ENCODE results near the gene UBIAD1. TPM values are rescaled to one million over a fixed set of nuclear protein-coding genes. Genes with fewer than 3 reads are reported as not detected.

Gene UBIAD1
- polyA plus RNA-seq, 1 donor from 2014 or later = 14.5 TPM

- H3K9ac ChIP-seq (ENCODE audit: low read length) = no peak overlapping the region
- no peak overlapping the region for H3K4me3 ChIP-seq (ENCODE audit: low read length)
- H3K27me3 ChIP-seq (ENCODE audit: insufficient read depth, low read depth, low read length) = no peaks in the 10 kb centered on the region
- H3K36me3 ChIP-seq (ENCODE audit: insufficient read depth, low read length) = no peaks in the 10 kb centered on the region
- H3K9me2 ChIP-seq (ENCODE audit: insufficient read depth, low read length) = no peaks in the 10 kb centered on the region
- no peaks in the 10 kb centered on the region for H3F3A ChIP-seq (ENCODE audit: insufficient read depth, low read length, poor library complexity, severe bottlenecking)
- no peak overlapping the region for H3K4me2 ChIP-seq (ENCODE audit: low read length)
- H3K79me2 ChIP-seq (replicated peaks; ENCODE audit: insufficient read depth, low read length) = no peaks in the 10 kb centered on the region
- no peaks in the 10 kb centered on the region for H3K9me3 ChIP-seq (ENCODE audit: low read length)
- no peak overlapping the region for H2AFZ ChIP-seq (ENCODE audit: low read depth, low read length)
- no peak for TF ChIP-seq EZH2 (IDR thresholded peaks at IDR 0.05; ENCODE audit: borderline replicate concordance, insufficient read depth, low read length, poor library complexity, severe bottlenecking)
- TF ChIP-seq, protein P1, sequence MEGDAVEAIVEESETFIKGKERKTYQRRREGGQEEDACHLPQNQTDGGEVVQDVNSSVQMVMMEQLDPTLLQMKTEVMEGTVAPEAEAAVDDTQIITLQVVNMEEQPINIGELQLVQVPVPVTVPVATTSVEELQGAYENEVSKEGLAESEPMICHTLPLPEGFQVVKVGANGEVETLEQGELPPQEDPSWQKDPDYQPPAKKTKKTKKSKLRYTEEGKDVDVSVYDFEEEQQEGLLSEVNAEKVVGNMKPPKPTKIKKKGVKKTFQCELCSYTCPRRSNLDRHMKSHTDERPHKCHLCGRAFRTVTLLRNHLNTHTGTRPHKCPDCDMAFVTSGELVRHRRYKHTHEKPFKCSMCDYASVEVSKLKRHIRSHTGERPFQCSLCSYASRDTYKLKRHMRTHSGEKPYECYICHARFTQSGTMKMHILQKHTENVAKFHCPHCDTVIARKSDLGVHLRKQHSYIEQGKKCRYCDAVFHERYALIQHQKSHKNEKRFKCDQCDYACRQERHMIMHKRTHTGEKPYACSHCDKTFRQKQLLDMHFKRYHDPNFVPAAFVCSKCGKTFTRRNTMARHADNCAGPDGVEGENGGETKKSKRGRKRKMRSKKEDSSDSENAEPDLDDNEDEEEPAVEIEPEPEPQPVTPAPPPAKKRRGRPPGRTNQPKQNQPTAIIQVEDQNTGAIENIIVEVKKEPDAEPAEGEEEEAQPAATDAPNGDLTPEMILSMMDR (IDR thresholded peaks at IDR 0.05; ENCODE audit: poor library complexity, severe bottlenecking) = no peak
- no peak for TF ChIP-seq TAF1 (IDR thresholded peaks at IDR 0.05; ENCODE audit: low read depth)
- no peak for TF ChIP-seq EP300 (conservative IDR thresholded peaks at IDR 0.05; ENCODE audit: poor library complexity, severe bottlenecking)
- no peak for TF ChIP-seq RAD21 (conservative IDR thresholded peaks at IDR 0.05)
- TF ChIP-seq POLR2AphosphoS5 (IDR thresholded peaks at IDR 0.05) = no peak
- no peak for TF ChIP-seq MXI1 (conservative IDR thresholded peaks at IDR 0.05; ENCODE audit: poor library complexity, severe bottlenecking)
- TF ChIP-seq REST (IDR thresholded peaks at IDR 0.05; ENCODE audit: borderline replicate concordance) = no peak
- TF ChIP-seq SMC3 (conservative IDR thresholded peaks at IDR 0.05; ENCODE audit: poor library complexity) = no peak
- H3K27ac ChIP-seq (ENCODE audit: low read length) = no peak overlapping the region
- H4K20me1 ChIP-seq (ENCODE audit: insufficient read depth) = no peaks in the 10 kb centered on the region
These were observed 58.3 kb downstream of the UBIAD1 start for GRCh38 chr1:11331036-11331944.

DNA sequence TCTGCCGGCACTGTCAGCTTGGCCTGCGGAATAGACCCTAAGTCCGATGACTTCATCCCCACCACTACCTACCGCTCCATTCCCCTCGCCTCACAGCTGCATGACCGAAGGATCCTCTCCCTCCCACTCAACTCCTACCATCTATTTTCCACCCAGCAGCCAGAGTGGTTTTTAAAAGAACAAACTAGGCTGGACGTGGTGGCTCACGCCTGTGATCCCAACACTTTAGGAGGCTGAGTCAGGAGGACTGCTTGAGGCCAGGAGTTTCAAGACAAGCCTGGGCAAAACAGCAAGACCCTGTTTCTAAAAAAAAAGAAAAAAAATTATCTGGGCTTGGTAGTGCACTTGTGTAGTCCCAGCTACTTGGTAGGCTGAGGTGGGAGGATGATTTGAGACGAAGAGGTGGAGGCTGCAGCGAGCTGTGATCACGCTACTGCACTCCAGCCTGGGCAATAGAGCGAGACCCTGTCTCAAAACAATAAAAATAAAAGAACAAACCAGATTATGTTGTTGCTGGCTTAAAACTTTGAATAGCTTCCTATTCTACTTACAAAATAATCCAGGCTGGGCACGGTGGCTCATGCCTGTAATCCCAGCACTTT, 59.0 kb downstream of the UBIAD1 start:
- Histone ChIP-seq H3K36me3 (ENCODE audit: insufficient read depth, low read length) (no peaks in the 10 kb centered on the region), H3K79me2 (replicated peaks; ENCODE audit: insufficient read depth, low read length) (no peaks in the 10 kb centered on the region), H3K9me3 (ENCODE audit: low read length) (no peaks in the 10 kb centered on the region), H3K9me2 (ENCODE audit: insufficient read depth, low read length) (no peaks in the 10 kb centered on the region), H3K27me3 (ENCODE audit: insufficient read depth, low read depth, low read length) (no peaks in the 10 kb centered on the region), H3K9ac (ENCODE audit: low read length) (no peak overlapping the region), H3K4me3 (ENCODE audit: low read length) (no peak overlapping the region), H2AFZ (ENCODE audit: low read depth, low read length) (no peak overlapping the region), H3K27ac (ENCODE audit: low read length) (no peak overlapping the region), H3K4me2 (ENCODE audit: low read length) (no peak overlapping the region), H3F3A (ENCODE audit: insufficient read depth, low read length, poor library complexity, severe bottlenecking) (no peaks in the 10 kb centered on the region), H4K20me1 (ENCODE audit: insufficient read depth) (no peaks in the 10 kb centered on the region)
- TF ChIP-seq MXI1 (conservative IDR thresholded peaks at IDR 0.05; ENCODE audit: poor library complexity, severe bottlenecking) = no peak
- TF ChIP-seq REST (IDR thresholded peaks at IDR 0.05; ENCODE audit: borderline replicate concordance) = no peak
- no peak for TF ChIP-seq EZH2 (IDR thresholded peaks at IDR 0.05; ENCODE audit: borderline replicate concordance, insufficient read depth, low read length, poor library complexity, severe bottlenecking)
- TF ChIP-seq TAF1 (IDR thresholded peaks at IDR 0.05; ENCODE audit: low read depth) = no peak
- no peak for TF ChIP-seq RAD21 (conservative IDR thresholded peaks at IDR 0.05)
- no peak for TF ChIP-seq SMC3 (conservative IDR thresholded peaks at IDR 0.05; ENCODE audit: poor library complexity)

Data from neural cell (in vitro differentiated cells).